ENCODE results near the gene DLG5. TPM values are rescaled to one million over a fixed set of nuclear protein-coding genes. Genes with fewer than 3 reads are reported as not detected.

Gene DLG5
- polyA plus RNA-seq, 3 donors, result 0.14 to 0.77 TPM; not detected in 1

DNA sequence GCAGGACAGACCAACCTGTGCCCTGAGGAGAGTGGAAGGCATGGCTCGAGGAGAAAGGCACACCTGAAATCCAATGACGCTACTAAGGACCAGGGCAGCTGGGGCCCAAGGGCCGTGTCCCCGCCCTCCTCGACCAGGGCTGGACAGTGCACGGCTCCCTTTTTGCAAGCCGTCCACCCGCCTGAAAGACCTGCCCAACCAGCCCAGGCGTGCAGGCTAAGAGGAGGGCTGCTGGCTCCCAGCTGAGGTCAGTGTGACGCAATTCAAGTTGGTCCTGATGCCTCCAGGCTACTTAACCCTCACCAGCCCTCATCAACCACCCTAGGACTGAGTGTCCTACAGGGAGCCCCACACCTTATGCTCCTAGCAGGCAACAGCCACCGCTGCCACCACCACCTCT lies 69.3 kb downstream of the DLG5 start:
- H3K36me3 ChIP-seq (replicated peaks in 1 of 2; ENCODE audit: control insufficient read depth in 1 of 2, insufficient read depth in 2 of 2, low read length in 2 of 2), result no peaks in the 10 kb centered on the region
- no peak for TF ChIP-seq CTCF (IDR thresholded peaks at IDR 0.05)
- peaks cover 0 to 4% (median 2%) of the 10 kb centered on the region in 3 donors for H3K27me3 Mint-ChIP-seq (ENCODE audit: low read depth in 3 of 3)
- no peak overlapping the region for H3K4me3 ChIP-seq (replicated peaks in 1 of 3; ENCODE audit: low read depth in 2 of 3, low read length in 3 of 3)
- H3K79me2 ChIP-seq (ENCODE audit: insufficient read depth, low read length), result no peaks in the 10 kb centered on the region
- no peaks in the 10 kb centered on the region for H4K20me1 ChIP-seq (ENCODE audit: insufficient read depth, low read length)
- H3K4me1 Mint-ChIP-seq, result no peaks in the 10 kb centered on the region
- H3K27ac Mint-ChIP-seq, result no peak overlapping the region
- peaks cover 0 to 3% (median 0%) of the 10 kb centered on the region in 7 donors for H3K9me3 Mint-ChIP-seq
- H3K36me3 Mint-ChIP-seq, result no peaks in the 10 kb centered on the region
- H3K27me3 ChIP-seq (ENCODE audit: control insufficient read depth in 2 of 2, insufficient read depth in 2 of 2, low read length in 2 of 2), result no peaks in the 10 kb centered on the region
- H3K27ac ChIP-seq (ENCODE audit: low read depth in 1 of 2, low read length in 2 of 2), result no peak overlapping the region
- DNase-seq, result no peak
- H3K4me2 ChIP-seq (replicated peaks; ENCODE audit: extremely low read depth, low read length, poor library complexity, severe bottlenecking), result no peak overlapping the region
- H3K4me3 Mint-ChIP-seq, result no peak overlapping the region
- intact Hi-C loops (cut with micrococcal nuclease), result no loop called here
- WGBS (ENCODE audit: insufficient coverage), result 87% methylated on average over 10 of the region's 11 CpGs
- no peaks in the 10 kb centered on the region for H3K4me1 ChIP-seq (ENCODE audit: control insufficient read depth in 1 of 2, insufficient read depth in 2 of 2, low read length in 2 of 2)
- H2AFZ ChIP-seq (ENCODE audit: insufficient read depth, low read depth, low read length, poor library complexity, severe bottlenecking), result no peak overlapping the region
- no peak overlapping the region for H3K9ac ChIP-seq (ENCODE audit: insufficient read depth, low read length, poor library complexity, severe bottlenecking)
- H3K9me3 ChIP-seq (replicated peaks in 1 of 2; ENCODE audit: control insufficient read depth in 1 of 2, insufficient read depth in 1 of 2, low read length in 2 of 2), result no peaks in the 10 kb centered on the region

- Mint-ChIP-seq H3K9me3 (peaks cover 0 to 3% (median 0%) of the 10 kb centered on the region in 7 donors), H3K27ac (no peak overlapping the region)
These were observed 70.0 kb downstream of the DLG5 start for GRCh38 chr10:77856566-77856965.

More at GRCh38 chr10:77856566-77856965, 70.0 kb downstream of the DLG5 start:
- H3K4me2 ChIP-seq (replicated peaks; ENCODE audit: extremely low read depth, low read length, poor library complexity, severe bottlenecking), result no peak overlapping the region
- H3K27me3 ChIP-seq (ENCODE audit: control insufficient read depth in 2 of 2, insufficient read depth in 2 of 2, low read length in 2 of 2), result no peaks in the 10 kb centered on the region
- no peak for TF ChIP-seq CTCF (IDR thresholded peaks at IDR 0.05)
- H3K27ac ChIP-seq (ENCODE audit: low read depth in 1 of 2, low read length in 2 of 2), result no peak overlapping the region
- H3K27me3 Mint-ChIP-seq (ENCODE audit: low read depth in 3 of 3), result peaks cover 0 to 2% (median 2%) of the 10 kb centered on the region in 3 donors
- WGBS (ENCODE audit: insufficient coverage), result 100% methylated on average over 5 of the region's 17 CpGs
- intact Hi-C loops (cut with micrococcal nuclease), result no loop called here
- H3K4me3 Mint-ChIP-seq, result no peak overlapping the region
- no peak overlapping the region for H2AFZ ChIP-seq (ENCODE audit: insufficient read depth, low read depth, low read length, poor library complexity, severe bottlenecking)
- H3K79me2 ChIP-seq (ENCODE audit: insufficient read depth, low read length), result no peaks in the 10 kb centered on the region
- H3K36me3 ChIP-seq (replicated peaks in 1 of 2; ENCODE audit: control insufficient read depth in 1 of 2, insufficient read depth in 2 of 2, low read length in 2 of 2), result no peaks in the 10 kb centered on the region
- H4K20me1 ChIP-seq (ENCODE audit: insufficient read depth, low read length), result no peaks in the 10 kb centered on the region
- H3K4me3 ChIP-seq (replicated peaks in 1 of 3; ENCODE audit: low read depth in 2 of 3, low read length in 3 of 3), result no peak overlapping the region
- no peaks in the 10 kb centered on the region for H3K4me1 ChIP-seq (ENCODE audit: control insufficient read depth in 1 of 2, insufficient read depth in 2 of 2, low read length in 2 of 2)
- no peaks in the 10 kb centered on the region for H3K36me3 Mint-ChIP-seq
- no peak for DNase-seq
- H3K4me1 Mint-ChIP-seq, result no peaks in the 10 kb centered on the region
- H3K9me3 ChIP-seq (replicated peaks in 1 of 2; ENCODE audit: control insufficient read depth in 1 of 2, insufficient read depth in 1 of 2, low read length in 2 of 2), result no peaks in the 10 kb centered on the region
- no peak overlapping the region for H3K9ac ChIP-seq (ENCODE audit: insufficient read depth, low read length, poor library complexity, severe bottlenecking)

All from CD14-positive monocyte (primary cell).